GM19193 (cell line): Measurements from ENCODE around the gene HYAL4.

Experiments
- POLR2A ChIP-seq: IDR thresholded peaks from 4 replicates; pipeline ENCODE4 v1.6.1; 2011; ENCODE audit not compliant: insufficient read depth, insufficient read length; ENCODE audit errors: extremely low read depth

HYAL4 gene

GRCh38 chr7:123824754-123825067, 20.3 kb upstream of the HYAL4 start:
- no peak for TF ChIP-seq POLR2A

GRCh38 chr7:123828805-123829204, 16.2 kb upstream of the HYAL4 start:
- TF ChIP-seq POLR2A = no peak

- TF ChIP-seq POLR2A = no peak
Observed at GRCh38 chr7:123836656-123837055, 8.3 kb upstream of the HYAL4 start.

GRCh38 chr7:123845823-123846216, 851 bp downstream of the HYAL4 start:
- TF ChIP-seq POLR2A = no peak

- no peak for TF ChIP-seq POLR2A
Observed at GRCh38 chr7:123846217-123846891, 1.4 kb downstream of the HYAL4 start.

- TF ChIP-seq POLR2A = no peak
Observed at GRCh38 chr7:123847868-123848267, 2.9 kb downstream of the HYAL4 start.

GRCh38 chr7:123849855-123850254, 4.9 kb downstream of the HYAL4 start:
- TF ChIP-seq POLR2A = no peak

- no peak for TF ChIP-seq POLR2A
Observed at GRCh38 chr7:123860848-123861247, 15.9 kb downstream of the HYAL4 start.

GRCh38 chr7:123862775-123863174, 17.8 kb downstream of the HYAL4 start:
- no peak for TF ChIP-seq POLR2A

GRCh38 chr7:123863461-123863860, 18.5 kb downstream of the HYAL4 start:
- no peak for TF ChIP-seq POLR2A

GRCh38 chr7:123864012-123864411, 19.0 kb downstream of the HYAL4 start:
- TF ChIP-seq POLR2A = no peak

GRCh38 chr7:123864436-123864835, 19.5 kb downstream of the HYAL4 start:
- no peak for TF ChIP-seq POLR2A

- TF ChIP-seq POLR2A = no peak
Observed at GRCh38 chr7:123864966-123865365, 20.0 kb downstream of the HYAL4 start.

GRCh38 chr7:123865517-123866117, 20.6 kb downstream of the HYAL4 start:
- no peak for TF ChIP-seq POLR2A

GRCh38 chr7:123867225-123867624, 22.3 kb downstream of the HYAL4 start:
- TF ChIP-seq POLR2A = no peak

- no peak for TF ChIP-seq POLR2A
Observed at GRCh38 chr7:123871998-123872867, 27.3 kb downstream of the HYAL4 start.
